Measurements from ENCODE around the gene DSTYK. TPM values are rescaled to one million over a fixed set of nuclear protein-coding genes. Genes with fewer than 3 reads are reported as not detected.

The DSTYK gene
- total RNA-seq, 1 donor from 2014 or later: 12.7 TPM

- H3K9me3 ChIP-seq: no peaks in the 10 kb centered on the region
- intact Hi-C loops (cut with DNase I): no loop called here
- ATAC-seq (no peak), DNase-seq (no peak)
- no peaks in the 10 kb centered on the region for H3K36me3 ChIP-seq
- no peak for TF ChIP-seq CTCF (IDR thresholded peaks at IDR 0.05)
- H3K4me3 ChIP-seq: no peak overlapping the region
- H3K27ac ChIP-seq: no peak overlapping the region
- peaks cover 21% of the 10 kb centered on the region for H3K4me1 ChIP-seq
- no peaks in the 10 kb centered on the region for H3K27me3 ChIP-seq
Observed at GRCh38 chr1:205179842-205180241, 31.7 kb downstream of the DSTYK start.

GRCh38 chr1:205172729-205173366 is 38.7 kb downstream of the DSTYK start:
- H3K27me3 ChIP-seq: no peaks in the 10 kb centered on the region
- H3K4me3 ChIP-seq: no peak overlapping the region
- H3K36me3 ChIP-seq: peaks cover 8% of the 10 kb centered on the region
- intact Hi-C loops (cut with DNase I): no loop called here
- ATAC-seq (no peak), DNase-seq (no peak)
- H3K9me3 ChIP-seq: no peaks in the 10 kb centered on the region
- no peak overlapping the region for H3K27ac ChIP-seq
- H3K4me1 ChIP-seq: peaks cover 11% of the 10 kb centered on the region
- TF ChIP-seq CTCF (IDR thresholded peaks at IDR 0.05): no peak

- no peak for DNase-seq
- Histone ChIP-seq H3K4me3 (no peak overlapping the region), H3K36me3 (peaks cover 21% of the 10 kb centered on the region), H3K27me3 (no peaks in the 10 kb centered on the region), H3K27ac (no peak overlapping the region), H3K4me1 (peaks cover 11% of the 10 kb centered on the region), H3K9me3 (no peaks in the 10 kb centered on the region)
- intact Hi-C loops (cut with DNase I): no loop called here
- no peak for TF ChIP-seq CTCF (IDR thresholded peaks at IDR 0.05)
- no peak for ATAC-seq
Observed at GRCh38 chr1:205171369-205171768, 40.1 kb downstream of the DSTYK start.

GRCh38 chr1:205170532-205171269 is 40.8 kb downstream of the DSTYK start:
- no peak for TF ChIP-seq CTCF (IDR thresholded peaks at IDR 0.05)
- H3K36me3 ChIP-seq: peaks cover 27% of the 10 kb centered on the region
- intact Hi-C loops (cut with DNase I): no loop called here
- H3K4me1 ChIP-seq: peaks cover 8% of the 10 kb centered on the region
- ATAC-seq (no peak), DNase-seq (no peak)
- H3K27ac ChIP-seq: no peak overlapping the region
- no peaks in the 10 kb centered on the region for H3K27me3 ChIP-seq
- no peaks in the 10 kb centered on the region for H3K9me3 ChIP-seq
- no peak overlapping the region for H3K4me3 ChIP-seq

GRCh38 chr1:205169248-205169647 is 42.3 kb downstream of the DSTYK start:
- Histone ChIP-seq H3K4me1 (no peaks in the 10 kb centered on the region), H3K36me3 (peaks cover 30% of the 10 kb centered on the region), H3K4me3 (no peak overlapping the region), H3K27ac (no peak overlapping the region), H3K9me3 (no peaks in the 10 kb centered on the region), H3K27me3 (no peaks in the 10 kb centered on the region)
- ATAC-seq (no peak), DNase-seq (no peak)
- no peak for TF ChIP-seq CTCF (IDR thresholded peaks at IDR 0.05)
- intact Hi-C loops (cut with DNase I): no loop called here

Measured in upper lobe of right lung (tissue), 1 donor.